C4-2B (cell line): ENCODE results near the gene HAND2.

ENCODE experiments used
- ZFX ChIP-seq: fragments of 450-650 bp; IDR thresholded peaks from 2 replicates; pipeline ENCODE4 v1.6.1; 2017
- TF ChIP-seq, protein P1 (sequence below): fragments of 450-650 bp; conservative IDR thresholded peaks from 2 replicates; pipeline ENCODE4 v1.5.1; 2017; ENCODE audit warnings: mild to moderate bottlenecking

DNA sequence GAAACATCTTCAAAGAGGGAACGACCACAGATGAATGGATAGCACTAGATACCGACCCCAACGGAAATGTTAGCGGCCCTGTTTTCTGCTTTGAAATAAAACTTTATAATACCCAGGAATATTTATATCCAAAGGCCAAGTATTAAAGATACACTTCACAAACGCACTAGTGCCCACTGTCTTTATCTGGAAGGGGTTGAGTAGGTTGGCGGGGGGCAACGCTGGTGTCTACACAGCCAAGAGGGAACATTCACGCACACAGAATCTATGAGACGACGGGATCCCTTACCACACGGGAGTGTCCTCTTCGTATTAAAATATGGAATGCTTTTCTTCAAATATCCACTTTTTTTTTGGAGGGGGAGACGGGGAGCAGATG lies 3.3 kb downstream of the HAND2 start:
- TF ChIP-seq, protein P1, sequence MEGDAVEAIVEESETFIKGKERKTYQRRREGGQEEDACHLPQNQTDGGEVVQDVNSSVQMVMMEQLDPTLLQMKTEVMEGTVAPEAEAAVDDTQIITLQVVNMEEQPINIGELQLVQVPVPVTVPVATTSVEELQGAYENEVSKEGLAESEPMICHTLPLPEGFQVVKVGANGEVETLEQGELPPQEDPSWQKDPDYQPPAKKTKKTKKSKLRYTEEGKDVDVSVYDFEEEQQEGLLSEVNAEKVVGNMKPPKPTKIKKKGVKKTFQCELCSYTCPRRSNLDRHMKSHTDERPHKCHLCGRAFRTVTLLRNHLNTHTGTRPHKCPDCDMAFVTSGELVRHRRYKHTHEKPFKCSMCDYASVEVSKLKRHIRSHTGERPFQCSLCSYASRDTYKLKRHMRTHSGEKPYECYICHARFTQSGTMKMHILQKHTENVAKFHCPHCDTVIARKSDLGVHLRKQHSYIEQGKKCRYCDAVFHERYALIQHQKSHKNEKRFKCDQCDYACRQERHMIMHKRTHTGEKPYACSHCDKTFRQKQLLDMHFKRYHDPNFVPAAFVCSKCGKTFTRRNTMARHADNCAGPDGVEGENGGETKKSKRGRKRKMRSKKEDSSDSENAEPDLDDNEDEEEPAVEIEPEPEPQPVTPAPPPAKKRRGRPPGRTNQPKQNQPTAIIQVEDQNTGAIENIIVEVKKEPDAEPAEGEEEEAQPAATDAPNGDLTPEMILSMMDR, result no peak
- TF ChIP-seq ZFX, result no peak
